ENCODE results near the gene ADGRD1.
"Not testable (repeated sequence)": the region's sequence is repeated elsewhere in the genome, so short reads cannot be mapped to it uniquely, and the experiment has no call there.

Gene ADGRD1

GRCh38 chr12:130934753-130935152 lies 19.0 kb upstream of the ADGRD1 start:
- intact Hi-C loops (cut with DNase I): no loop called here
- DNase-seq: no peak

- DNase-seq: no peak
- intact Hi-C loops (cut with DNase I): no loop called here
Observed at GRCh38 chr12:130936561-130936960, 17.1 kb upstream of the ADGRD1 start.

GRCh38 chr12:130937063-130937462 lies 16.6 kb upstream of the ADGRD1 start:
- no peak for DNase-seq
- intact Hi-C loops (cut with DNase I): no loop called here

GRCh38 chr12:130937546-130937945 lies 16.2 kb upstream of the ADGRD1 start:
- intact Hi-C loops (cut with DNase I); DNase-seq: not testable (repeated sequence)

- DNase-seq: peak in 2 of 42 donors; percentile 4 to 21
- intact Hi-C loops (cut with DNase I): no loop called here
Observed at GRCh38 chr12:130938186-130938585, 15.5 kb upstream of the ADGRD1 start.

- intact Hi-C loops (cut with DNase I): no loop called here
- DNase-seq: no peak
Observed at GRCh38 chr12:130944878-130945277, 8.8 kb upstream of the ADGRD1 start.

GRCh38 chr12:130945786-130946492 lies 7.8 kb upstream of the ADGRD1 start:
- peak in 1 of 42 donors; percentile 14 for DNase-seq
- intact Hi-C loops (cut with DNase I): no loop called here

GRCh38 chr12:130947028-130947613 lies 6.6 kb upstream of the ADGRD1 start:
- peak in 2 of 42 donors; percentile 8 to 22 for DNase-seq
- intact Hi-C loops (cut with DNase I): no loop called here

- DNase-seq: peak in 4 of 42 donors; percentile 15 to 40 (median 24)
- intact Hi-C loops (cut with DNase I): no loop called here
Observed at GRCh38 chr12:130948136-130948535, 5.6 kb upstream of the ADGRD1 start.

- DNase-seq: peak in 1 of 42 donors; percentile 22
- intact Hi-C loops (cut with DNase I): no loop called here
Observed at GRCh38 chr12:130948751-130949150, 5.0 kb upstream of the ADGRD1 start.

GRCh38 chr12:130949806-130950205 lies 3.9 kb upstream of the ADGRD1 start:
- intact Hi-C loops (cut with DNase I): no loop called here
- no peak for DNase-seq

- intact Hi-C loops (cut with DNase I): no loop called here
- DNase-seq: peak in 1 of 42 donors; percentile 3
Observed at GRCh38 chr12:130951636-130952035, 2.1 kb upstream of the ADGRD1 start.

- peak in 2 of 42 donors; percentile 29 to 31 for DNase-seq
- intact Hi-C loops (cut with DNase I): no loop called here
Observed at GRCh38 chr12:130952171-130952954, 1.3 kb upstream of the ADGRD1 start.

GRCh38 chr12:130954544-130954831 lies 781 bp downstream of the ADGRD1 start:
- DNase-seq: peak in 1 of 42 donors; percentile 25
- intact Hi-C loops (cut with DNase I): no loop called here

- intact Hi-C loops (cut with DNase I): no loop called here
- peak in 1 of 42 donors; percentile 21 for DNase-seq
Observed at GRCh38 chr12:130955238-130955816, 1.6 kb downstream of the ADGRD1 start.

GRCh38 chr12:130956009-130956408 lies 2.3 kb downstream of the ADGRD1 start:
- DNase-seq: peak in 2 of 42 donors; percentile 12 to 17
- intact Hi-C loops (cut with DNase I): no loop called here

- peak in 2 of 42 donors; percentile 13 to 16 for DNase-seq
Observed at GRCh38 chr12:130956456-130957303, 3.0 kb downstream of the ADGRD1 start.

GRCh38 chr12:130957304-130957621 lies 3.6 kb downstream of the ADGRD1 start:
- intact Hi-C loops (cut with DNase I): no loop called here
- DNase-seq: no peak

More at GRCh38 chr12:130956456-130957303, 3.0 kb downstream of the ADGRD1 start:
- intact Hi-C loops (cut with DNase I): no loop called here

GRCh38 chr12:130958557-130959140 lies 4.9 kb downstream of the ADGRD1 start:
- intact Hi-C loops (cut with DNase I): no loop called here
- DNase-seq: peak in 2 of 42 donors; percentile 13 to 32
